Measurements from ENCODE around the gene UGDH.
"Not testable (repeated sequence)": the region's sequence is repeated elsewhere in the genome, so short reads cannot be mapped to it uniquely, and the experiment has no call there.

- TF ChIP-seq SIN3B (IDR thresholded peaks at IDR 0.05; ENCODE audit: low read length); MTA1 (CRISPR knock-in tag; IDR thresholded peaks at IDR 0.05; ENCODE audit: borderline replicate concordance); TAF15 (IDR thresholded peaks at IDR 0.05; ENCODE audit: low read depth, low read length, poor library complexity, severe bottlenecking); BHLHE40 (IDR thresholded peaks at IDR 0.05; ENCODE audit: low read length); SRSF1 (optimal IDR thresholded peaks at IDR 0.05; ENCODE audit: low read depth, low read length); POLR2AphosphoS5 (IDR thresholded peaks at IDR 0.05; ENCODE audit: low read depth, low read length); SRF (IDR thresholded peaks at IDR 0.05; ENCODE audit: low read depth, low read length); SNAPC4 (CRISPR knock-in tag; IDR thresholded peaks at IDR 0.05): not testable (repeated sequence)
Measured at GRCh38 chr4:39544080-39544479, 16.8 kb upstream of the UGDH start.
